ENCODE results near the gene ECSIT. TPM values are rescaled to one million over a fixed set of nuclear protein-coding genes. Genes with fewer than 3 reads are reported as not detected.
A peak's percentile ranks its signal among the peaks of the same experiment; 100 is the strongest.

The ECSIT gene
- total RNA-seq, 3 donors from 2014 or later (not counting 1 experiment from before 2014, with no cell fraction given): 23.6 to 24.5 (median 24.1) TPM

DNA sequence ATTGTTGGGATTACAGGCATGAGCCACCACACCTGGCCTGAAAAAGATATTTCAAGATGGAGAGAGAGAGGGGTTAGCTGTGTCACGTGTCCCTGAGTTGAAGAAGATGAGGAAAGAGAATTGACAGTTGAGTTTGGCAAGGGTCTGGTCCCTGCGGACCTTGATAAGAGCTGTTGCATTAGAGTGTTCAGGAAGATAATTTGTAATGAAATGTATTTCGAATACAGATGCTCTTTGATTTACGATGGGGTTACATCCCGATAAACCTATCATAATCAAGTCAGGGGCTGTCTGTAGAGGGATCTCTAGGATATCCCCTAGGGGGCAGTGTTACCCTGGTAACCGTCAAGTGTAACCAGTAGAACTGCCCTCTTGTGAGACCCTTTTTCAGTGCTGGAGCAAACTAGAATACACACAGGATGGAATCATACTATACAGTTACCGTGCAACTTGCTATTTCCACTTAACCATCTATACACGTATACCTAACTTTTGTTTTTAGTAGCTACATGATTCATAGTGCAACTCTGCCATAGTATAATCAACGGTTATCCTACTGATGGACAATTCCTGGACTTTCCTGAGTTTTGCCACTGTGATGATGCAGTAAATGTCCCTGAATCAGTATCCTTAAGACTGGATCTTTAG, 31.6 kb upstream of the ECSIT start:
- ATAC-seq (peak; percentile 41 to 66 (median 46)), DNase-seq (peak in 1 of 2 donors; percentile 85)
- TF ChIP-seq, protein P1, sequence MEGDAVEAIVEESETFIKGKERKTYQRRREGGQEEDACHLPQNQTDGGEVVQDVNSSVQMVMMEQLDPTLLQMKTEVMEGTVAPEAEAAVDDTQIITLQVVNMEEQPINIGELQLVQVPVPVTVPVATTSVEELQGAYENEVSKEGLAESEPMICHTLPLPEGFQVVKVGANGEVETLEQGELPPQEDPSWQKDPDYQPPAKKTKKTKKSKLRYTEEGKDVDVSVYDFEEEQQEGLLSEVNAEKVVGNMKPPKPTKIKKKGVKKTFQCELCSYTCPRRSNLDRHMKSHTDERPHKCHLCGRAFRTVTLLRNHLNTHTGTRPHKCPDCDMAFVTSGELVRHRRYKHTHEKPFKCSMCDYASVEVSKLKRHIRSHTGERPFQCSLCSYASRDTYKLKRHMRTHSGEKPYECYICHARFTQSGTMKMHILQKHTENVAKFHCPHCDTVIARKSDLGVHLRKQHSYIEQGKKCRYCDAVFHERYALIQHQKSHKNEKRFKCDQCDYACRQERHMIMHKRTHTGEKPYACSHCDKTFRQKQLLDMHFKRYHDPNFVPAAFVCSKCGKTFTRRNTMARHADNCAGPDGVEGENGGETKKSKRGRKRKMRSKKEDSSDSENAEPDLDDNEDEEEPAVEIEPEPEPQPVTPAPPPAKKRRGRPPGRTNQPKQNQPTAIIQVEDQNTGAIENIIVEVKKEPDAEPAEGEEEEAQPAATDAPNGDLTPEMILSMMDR (IDR thresholded peaks at IDR 0.05): peak; percentile 83
- intact Hi-C loops (cut with micrococcal nuclease): loop anchor here (1.0 kb wide), 1 partner anchor 27 kb away; no protein-coding TSS in a partner anchor
- no peaks in the 10 kb centered on the region for H3K36me3 ChIP-seq (ENCODE audit: control insufficient read depth, insufficient read depth, low read length)
- no peaks in the 10 kb centered on the region for H3K9me3 ChIP-seq (ENCODE audit: control insufficient read depth, insufficient read depth, low read length)
- no peak overlapping the region for H3K4me3 ChIP-seq (ENCODE audit: low read length)
- H3K4me1 Mint-ChIP-seq: peaks cover 28 to 40% of the 10 kb centered on the region in 2 donors
- no peaks in the 10 kb centered on the region for H3K9me3 Mint-ChIP-seq
- peak overlapping the region; percentile 76 for H3K4me3 Mint-ChIP-seq
- peak overlapping the region; percentile 37 to 53 for H3K27ac Mint-ChIP-seq
- H3K36me3 Mint-ChIP-seq: no peaks in the 10 kb centered on the region
- 12% methylated on average over 9 of the region's 9 CpGs for WGBS (ENCODE audit: insufficient coverage)
- H3K4me1 ChIP-seq (ENCODE audit: control insufficient read depth, insufficient read depth, low read length): peaks cover 23% of the 10 kb centered on the region
- H3K27me3 Mint-ChIP-seq (ENCODE audit: low read depth in 2 of 2): no peaks in the 10 kb centered on the region
- no peak overlapping the region for H3K27ac ChIP-seq (ENCODE audit: low read length)
- no peaks in the 10 kb centered on the region for H3K27me3 ChIP-seq (ENCODE audit: control insufficient read depth, insufficient read depth, low read length)

DNA sequence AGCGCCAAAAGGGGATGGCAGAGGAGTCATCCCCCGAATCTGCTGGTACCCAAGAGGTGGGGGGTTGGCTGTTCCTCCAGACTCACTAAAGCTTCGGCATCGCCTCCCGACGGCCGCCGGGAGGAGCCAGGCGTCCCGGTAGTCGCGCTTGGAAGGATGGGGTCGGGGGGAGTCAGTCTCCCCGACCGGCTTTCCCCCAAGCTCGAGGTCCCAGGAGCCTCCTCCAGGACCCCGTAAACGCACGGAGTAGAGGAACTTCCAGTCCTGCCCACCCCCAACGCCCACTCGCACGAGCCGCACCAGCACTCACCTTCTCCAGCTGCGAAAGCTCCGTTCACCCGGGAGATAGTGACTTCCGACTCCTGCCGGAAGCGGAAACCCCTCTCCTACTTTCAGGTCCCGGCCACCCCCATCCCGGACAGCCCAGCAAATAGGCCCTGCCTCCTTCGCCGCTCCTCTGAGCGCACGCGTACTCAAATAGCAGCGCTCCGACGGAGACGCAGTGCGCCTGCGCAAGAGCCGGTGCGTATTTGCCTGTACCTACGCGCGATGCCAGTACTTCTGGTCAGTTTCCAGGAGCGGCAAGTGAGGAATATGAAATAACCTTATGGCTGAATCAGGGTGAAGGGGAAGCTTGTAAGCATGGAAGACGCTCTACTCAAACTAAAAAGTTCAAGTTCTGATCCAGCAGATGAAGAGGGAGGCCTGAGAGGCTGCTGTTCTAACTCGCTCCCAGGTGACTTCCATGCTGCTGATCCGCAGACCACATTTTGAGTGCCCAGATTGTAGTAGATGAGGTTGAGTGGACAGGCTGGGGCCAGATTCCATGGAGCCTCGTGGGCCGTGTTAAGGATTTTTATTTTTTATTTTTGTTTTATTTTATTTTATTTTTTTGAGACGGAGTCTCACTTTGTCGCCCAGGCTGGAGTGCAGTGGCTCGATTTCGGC, 30.2 kb upstream of the ECSIT start, which contains the start of gene ELOF1:
TSS of gene ELOF1 (minus strand) at position 350 of the 948 bp plus-strand sequence. CDS start 4,883 bp downstream, outside the sequence.
- Mint-ChIP-seq H3K27ac (peak within 1 kb of the TSS; percentile 92 to 96), H3K4me1 (peaks cover 28 to 43% of the 10 kb centered on the region in 2 donors)
- WGBS (ENCODE audit: insufficient coverage): 2% methylated on average over 57 of the region's 57 CpGs

DNA sequence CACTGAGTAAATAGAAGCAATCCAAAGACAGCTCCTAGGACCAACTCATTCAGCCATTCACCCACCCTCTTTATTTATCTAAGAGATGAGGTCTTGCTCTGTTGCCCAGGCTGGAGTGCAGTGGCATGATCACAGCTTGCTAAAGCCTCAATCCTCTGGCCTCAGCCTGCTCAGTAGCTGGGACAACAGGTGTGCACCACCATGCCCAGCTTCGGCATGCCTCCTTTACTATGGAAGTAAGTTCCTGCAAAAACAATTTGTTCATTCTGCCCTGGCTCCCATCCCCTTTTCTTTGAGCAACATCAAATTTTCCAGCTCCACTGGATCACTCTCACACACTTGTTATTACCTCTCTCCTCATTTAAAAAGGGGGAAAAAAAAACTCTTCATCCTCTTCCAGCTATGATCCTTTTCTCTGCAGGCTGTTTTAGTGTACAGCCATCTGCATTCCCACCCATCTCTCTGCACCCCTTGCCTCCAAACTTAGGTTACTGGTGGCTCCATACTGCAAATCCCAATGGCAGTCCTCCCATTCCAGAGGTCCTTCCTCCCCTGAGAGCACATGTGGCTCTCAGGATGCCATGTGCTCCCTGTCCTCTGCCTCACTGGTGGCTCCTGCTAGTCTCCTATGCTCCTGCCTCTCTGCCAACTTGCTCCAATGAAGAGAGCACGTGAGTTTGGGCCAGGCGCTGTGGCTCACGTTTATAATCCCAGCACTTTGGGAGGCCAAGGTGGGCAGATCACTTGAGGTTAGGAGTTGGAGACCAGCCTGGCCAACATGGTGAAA, 27.9 kb upstream of the ECSIT start:
- Histone ChIP-seq H3K27ac (ENCODE audit: low read length) (no peak overlapping the region), H3K4me3 (ENCODE audit: low read length) (no peak overlapping the region), H3K4me1 (ENCODE audit: control insufficient read depth, insufficient read depth, low read length) (peaks cover 38% of the 10 kb centered on the region), H3K27me3 (ENCODE audit: control insufficient read depth, insufficient read depth, low read length) (no peaks in the 10 kb centered on the region), H3K9me3 (ENCODE audit: control insufficient read depth, insufficient read depth, low read length) (no peaks in the 10 kb centered on the region), H3K36me3 (ENCODE audit: control insufficient read depth, insufficient read depth, low read length) (peaks cover 23% of the 10 kb centered on the region)
- H3K27ac Mint-ChIP-seq: peak overlapping the region in 1 of 2 donors; percentile 76
- H3K27me3 Mint-ChIP-seq (ENCODE audit: low read depth in 2 of 2): no peaks in the 10 kb centered on the region
- H3K4me1 Mint-ChIP-seq: peaks cover 28 to 43% of the 10 kb centered on the region in 2 donors
- no peaks in the 10 kb centered on the region for H3K9me3 Mint-ChIP-seq
- H3K36me3 Mint-ChIP-seq: no peaks in the 10 kb centered on the region
- H3K4me3 Mint-ChIP-seq: peak overlapping the region; percentile 35
- TF ChIP-seq, protein P1 (IDR thresholded peaks at IDR 0.05): no peak
- intact Hi-C loops (cut with micrococcal nuclease): no loop called here
- DNase-seq (no peak), ATAC-seq (no peak)
- WGBS (ENCODE audit: insufficient coverage): 88% methylated on average over 4 of the region's 4 CpGs

More for the DNA sequence above, 30.2 kb upstream of the ECSIT start, which contains the start of gene ELOF1:
- peaks cover 6% of the 10 kb centered on the region for H3K36me3 ChIP-seq (ENCODE audit: control insufficient read depth, insufficient read depth, low read length)
- Mint-ChIP-seq H3K36me3 (no peaks in the 10 kb centered on the region), H3K9me3 (no peaks in the 10 kb centered on the region), H3K4me3 (peak within 1 kb of the TSS; percentile 98), H3K27me3 (ENCODE audit: low read depth in 2 of 2) (no peaks in the 10 kb centered on the region)
- no peaks in the 10 kb centered on the region for H3K27me3 ChIP-seq (ENCODE audit: control insufficient read depth, insufficient read depth, low read length)
- DNase-seq (peak; percentile 90 to 99), ATAC-seq (peak; percentile 94 to 96 (median 95))
- TF ChIP-seq, protein P1 (IDR thresholded peaks at IDR 0.05): no peak
- H3K4me1 ChIP-seq (ENCODE audit: control insufficient read depth, insufficient read depth, low read length): peaks cover 28% of the 10 kb centered on the region
- peak within 1 kb of the TSS; percentile 82 for H3K27ac ChIP-seq (ENCODE audit: low read length)
- H3K4me3 ChIP-seq (ENCODE audit: low read length): peak within 1 kb of the TSS; percentile 73
- H3K9me3 ChIP-seq (ENCODE audit: control insufficient read depth, insufficient read depth, low read length): no peaks in the 10 kb centered on the region
- intact Hi-C loops (cut with micrococcal nuclease): loop anchor here (1.0 kb wide), 1 partner anchor 23 kb away; no protein-coding TSS in a partner anchor
